Smooth muscle cell (in vitro differentiated cells): ENCODE results near the gene FAM241B. TPM values are rescaled to one million over a fixed set of nuclear protein-coding genes. Genes with fewer than 3 reads are reported as not detected.

Experiments
- DNase-seq: peaks from one replicate; lab custom pipeline; 2025; ENCODE audit not compliant: unreplicated experiment; lab: John Stamatoyannopoulos, UW
- H2AFZ ChIP-seq: fragments of 200-600 bp; sonication (generic); 2 replicates; pipeline ENCODE4 v1.6.0; 2016; ENCODE audit warnings: antibody characterized with exemption, low read depth, mild to moderate bottlenecking
- H3F3A ChIP-seq: fragments of 200-600 bp; sonication (generic); 2 replicates; pipeline ENCODE4 v1.6.0; 2017; ENCODE audit warnings: antibody characterized with exemption, low read depth
- H3K27ac ChIP-seq: fragments of 200-600 bp; sonication (generic); 2 replicates; pipeline ENCODE4 v1.5.1; 2016; ENCODE audit warnings: low read depth, mild to moderate bottlenecking
- H3K27me3 ChIP-seq: fragments of 200-600 bp; sonication (generic); 2 replicates; pipeline ENCODE4 v1.6.1; 2016; ENCODE audit warnings: low read depth, mild to moderate bottlenecking
- H3K36me3 ChIP-seq: fragments of 200-600 bp; sonication (generic); 2 replicates; pipeline ENCODE4 v1.5.1; 2016; ENCODE audit warnings: low read depth
- H3K4me1 ChIP-seq: fragments of 200-600 bp; sonication (generic); 2 replicates; pipeline ENCODE4 v1.5.1; 2016; ENCODE audit warnings: low read depth
- H3K4me2 ChIP-seq: fragments of 200-600 bp; sonication (generic); 2 replicates; pipeline ENCODE4 v1.6.0; 2016; ENCODE audit warnings: mild to moderate bottlenecking
- H3K4me3 ChIP-seq: fragments of 200-600 bp; sonication (generic); 2 replicates; pipeline ENCODE4 v1.5.1; 2016; ENCODE audit warnings: mild to moderate bottlenecking
- H3K79me2 ChIP-seq: fragments of 200-600 bp; sonication (generic); 2 replicates; pipeline ENCODE4 v1.6.0; 2016; ENCODE audit warnings: low read depth, mild to moderate bottlenecking
- H3K9ac ChIP-seq: fragments of 200-600 bp; sonication (generic); 2 replicates; pipeline ENCODE4 v1.6.0; 2016; ENCODE audit warnings: low read depth
- H3K9me3 ChIP-seq: fragments of 200-600 bp; sonication (generic); replicated peaks from 2 replicates; pipeline ENCODE4 v1.5.1; 2016; ENCODE audit warnings: low read depth
- H4K20me1 ChIP-seq: fragments of 200-600 bp; sonication (generic); 2 replicates; pipeline ENCODE4 v1.6.0; 2016; ENCODE audit warnings: low read depth
- WGBS: methylation state at CpG from one replicate; pipeline ENCODE4 v1.1.7; 2016; ENCODE audit warnings: low lambda C conversion rate; 5-methylcytosine and 5-hydroxymethylcytosine counted together
- polyA plus RNA-seq: library from polyadenylated mRNA; unstranded; fragments of >200 nt; fragmentation: Nextera tagmentation; extraction: Ambion mirVana; gene quantifications from 2 replicates; pipeline ENCODE4 v1.2.1, GENCODE V29; 2016
- total RNA-seq: library from RNA; depleted of rRNA; stranded (reverse); fragments of >200 nt; gene quantifications from 2 replicates; pipeline ENCODE4 v1.2.3, GENCODE V29; 2014
- TF ChIP-seq, protein P1 (sequence below): fragments of 200-600 bp; sonication (generic); IDR thresholded peaks from 2 replicates; pipeline ENCODE4 v1.5.1; 2017; ENCODE audit warnings: borderline replicate concordance, mild to moderate bottlenecking, antibody characterized with exemption; ENCODE audit not compliant: insufficient read depth, poor library complexity, severe bottlenecking

FAM241B gene
- total and polyA plus RNA-seq, 2 experiments from 2014 or later, result 4.1 to 8.0 TPM

DNA sequence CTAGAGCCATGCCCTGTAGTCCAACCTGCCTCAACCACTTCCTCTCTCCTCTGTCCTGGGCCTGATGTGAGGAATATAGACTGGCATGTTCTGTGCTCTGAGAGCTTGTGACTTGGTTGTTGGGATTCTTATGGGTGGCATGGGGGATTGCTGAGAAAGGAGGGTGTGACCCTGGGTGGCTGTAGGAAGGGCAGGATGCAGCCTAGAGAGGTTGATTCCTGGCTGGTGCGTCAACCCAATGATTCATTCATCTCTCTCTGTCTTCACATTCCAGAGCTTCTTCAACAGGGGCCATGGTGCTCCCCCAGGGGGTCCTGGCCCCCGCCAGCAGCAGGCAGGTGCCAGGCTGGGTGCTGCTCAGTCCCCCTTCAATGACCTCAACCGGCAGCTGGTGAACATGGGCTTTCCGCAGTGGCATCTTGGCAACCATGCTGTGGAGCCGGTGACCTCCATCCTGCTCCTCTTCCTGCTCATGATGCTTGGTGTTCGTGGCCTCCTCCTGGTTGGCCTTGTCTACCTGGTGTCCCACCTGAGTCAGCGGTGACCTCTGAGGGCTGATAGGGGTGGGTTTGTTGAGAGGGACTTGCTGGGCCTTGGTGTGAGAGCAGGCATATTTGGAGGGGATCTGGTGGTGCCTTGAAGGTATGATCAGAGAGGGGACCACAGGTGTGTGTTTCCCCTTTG is 2.6 kb downstream of the FAM241B start:
- no peaks in the 10 kb centered on the region for H3K36me3 ChIP-seq
- H3K9me3 ChIP-seq, result no peaks in the 10 kb centered on the region
- TF ChIP-seq, protein P1, sequence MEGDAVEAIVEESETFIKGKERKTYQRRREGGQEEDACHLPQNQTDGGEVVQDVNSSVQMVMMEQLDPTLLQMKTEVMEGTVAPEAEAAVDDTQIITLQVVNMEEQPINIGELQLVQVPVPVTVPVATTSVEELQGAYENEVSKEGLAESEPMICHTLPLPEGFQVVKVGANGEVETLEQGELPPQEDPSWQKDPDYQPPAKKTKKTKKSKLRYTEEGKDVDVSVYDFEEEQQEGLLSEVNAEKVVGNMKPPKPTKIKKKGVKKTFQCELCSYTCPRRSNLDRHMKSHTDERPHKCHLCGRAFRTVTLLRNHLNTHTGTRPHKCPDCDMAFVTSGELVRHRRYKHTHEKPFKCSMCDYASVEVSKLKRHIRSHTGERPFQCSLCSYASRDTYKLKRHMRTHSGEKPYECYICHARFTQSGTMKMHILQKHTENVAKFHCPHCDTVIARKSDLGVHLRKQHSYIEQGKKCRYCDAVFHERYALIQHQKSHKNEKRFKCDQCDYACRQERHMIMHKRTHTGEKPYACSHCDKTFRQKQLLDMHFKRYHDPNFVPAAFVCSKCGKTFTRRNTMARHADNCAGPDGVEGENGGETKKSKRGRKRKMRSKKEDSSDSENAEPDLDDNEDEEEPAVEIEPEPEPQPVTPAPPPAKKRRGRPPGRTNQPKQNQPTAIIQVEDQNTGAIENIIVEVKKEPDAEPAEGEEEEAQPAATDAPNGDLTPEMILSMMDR, result no peak
- no peak overlapping the region for H3K4me2 ChIP-seq
- WGBS, result 84% methylated on average over 7 of the region's 7 CpGs
- H3K79me2 ChIP-seq, result no peaks in the 10 kb centered on the region
- no peak overlapping the region for H3K4me3 ChIP-seq
- no peak overlapping the region for H3K27ac ChIP-seq
- H3F3A ChIP-seq, result no peaks in the 10 kb centered on the region
- H3K4me1 ChIP-seq, result peaks cover 3% of the 10 kb centered on the region
- peaks cover 30% of the 10 kb centered on the region for H3K27me3 ChIP-seq
- H4K20me1 ChIP-seq, result no peaks in the 10 kb centered on the region
- H3K9ac ChIP-seq, result no peak overlapping the region
- DNase-seq, result no peak
- H2AFZ ChIP-seq, result no peak overlapping the region

DNA sequence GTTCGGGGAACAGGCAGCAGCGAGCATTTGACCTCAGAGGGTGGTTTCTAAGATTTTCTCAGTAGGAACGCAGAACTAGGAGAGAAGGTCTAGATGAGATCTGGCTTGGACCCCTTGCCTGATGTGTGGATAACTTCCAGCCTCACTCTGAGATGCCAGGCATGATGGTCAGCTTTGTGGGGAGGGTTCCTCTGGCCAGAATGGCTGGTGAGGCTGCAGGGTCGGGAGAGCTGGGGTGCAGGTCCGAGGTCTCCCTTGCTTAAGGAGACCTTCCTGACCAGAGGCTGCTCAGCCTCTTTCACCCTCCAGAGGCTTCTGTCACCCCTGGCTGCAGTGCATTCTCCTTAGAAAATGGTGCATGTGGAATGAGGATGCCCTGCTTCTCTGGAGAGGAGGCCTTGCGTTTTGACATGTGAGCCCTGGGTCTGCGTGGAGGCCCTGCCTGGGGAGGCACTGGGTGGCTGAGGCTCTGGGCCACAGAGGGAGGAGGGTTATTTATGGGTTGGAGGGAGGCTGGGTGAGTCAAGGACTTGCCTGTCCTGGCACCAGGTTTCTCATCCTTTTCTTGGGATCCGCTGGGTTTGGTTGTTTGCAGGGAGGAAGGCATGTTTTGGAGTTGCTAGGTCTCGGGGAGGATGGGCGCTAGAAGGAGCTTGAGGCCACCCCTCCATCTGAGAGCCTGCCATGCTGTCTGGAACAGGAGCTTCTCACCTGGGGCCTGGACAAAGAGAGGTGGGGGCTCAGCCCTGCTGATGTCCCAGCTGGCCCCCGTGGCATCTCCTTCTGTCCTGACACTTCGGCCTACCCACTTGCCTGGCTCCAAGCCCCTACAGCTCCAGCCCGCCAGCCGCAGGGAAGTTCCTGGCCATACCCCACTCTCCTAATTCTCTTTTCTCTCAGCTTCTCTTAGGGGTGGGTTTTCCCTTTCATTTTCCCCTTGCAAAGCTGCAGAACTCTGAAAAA is 3.9 kb downstream of the FAM241B start:
- Histone ChIP-seq H3K4me3 (no peak overlapping the region), H3K36me3 (no peaks in the 10 kb centered on the region), H3K79me2 (no peaks in the 10 kb centered on the region), H2AFZ (no peak overlapping the region), H3K4me2 (no peak overlapping the region), H3K27me3 (peaks cover 19% of the 10 kb centered on the region), H3K9ac (no peak overlapping the region), H3K27ac (no peak overlapping the region), H3K9me3 (no peaks in the 10 kb centered on the region), H3K4me1 (peaks cover 3% of the 10 kb centered on the region), H3F3A (no peaks in the 10 kb centered on the region), H4K20me1 (no peaks in the 10 kb centered on the region)
- TF ChIP-seq, protein P1, result no peak
- DNase-seq, result no peak
- WGBS, result 97% methylated on average over 13 of the region's 14 CpGs

DNA sequence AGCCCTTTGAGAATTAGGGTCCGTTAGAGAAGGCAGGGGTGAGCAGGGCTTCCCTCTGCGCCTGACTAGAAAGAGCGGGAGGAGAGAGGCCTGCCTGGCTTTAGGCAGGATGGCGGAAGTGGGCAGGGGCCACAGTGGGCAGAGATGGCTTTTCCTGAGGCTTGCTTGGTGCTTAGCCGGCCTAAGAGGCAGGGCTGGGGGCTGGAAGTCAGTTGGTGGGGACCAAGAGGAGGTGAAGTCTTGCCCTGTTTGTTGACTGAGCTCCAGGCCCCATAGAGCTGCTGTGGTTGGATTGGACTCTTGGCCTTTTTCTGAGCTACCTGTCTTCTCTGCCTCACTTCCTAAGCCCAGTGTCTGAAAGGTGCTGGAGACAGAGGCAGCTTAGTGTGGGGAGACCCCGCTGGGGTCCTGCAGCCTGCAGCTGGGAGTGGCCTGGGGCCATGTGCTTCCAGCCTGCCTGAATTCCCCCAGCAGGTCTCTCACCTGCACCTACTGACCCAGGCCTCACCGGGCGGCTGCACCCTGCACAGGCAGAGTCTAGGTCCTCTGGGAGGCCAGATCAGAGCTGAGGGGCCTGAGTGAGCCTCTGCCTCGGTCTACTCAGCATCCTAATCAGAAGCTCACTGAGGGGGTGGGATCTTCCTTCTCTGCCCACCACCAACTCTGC is 4.8 kb downstream of the FAM241B start:
- peaks cover 13% of the 10 kb centered on the region for H3K27me3 ChIP-seq
- no peaks in the 10 kb centered on the region for H3K36me3 ChIP-seq
- H3K9ac ChIP-seq, result no peak overlapping the region
- H3K4me3 ChIP-seq, result no peak overlapping the region
- H3K4me2 ChIP-seq, result no peak overlapping the region
- 95% methylated on average over 9 of the region's 9 CpGs for WGBS
- H3F3A ChIP-seq, result no peaks in the 10 kb centered on the region
- no peak overlapping the region for H3K27ac ChIP-seq
- no peaks in the 10 kb centered on the region for H3K79me2 ChIP-seq
- peaks cover 3% of the 10 kb centered on the region for H3K4me1 ChIP-seq
- H2AFZ ChIP-seq, result no peak overlapping the region
- no peaks in the 10 kb centered on the region for H3K9me3 ChIP-seq
- no peak for DNase-seq
- H4K20me1 ChIP-seq, result no peaks in the 10 kb centered on the region
- TF ChIP-seq, protein P1, result no peak
